HG02870 (cell line): Measurements from ENCODE around the gene XRCC3.

Source experiments
- ATAC-seq: cut with Tn5 transposase; IDR thresholded peaks from one replicate; pipeline ENCODE4 v1.9.1; 2021; ENCODE audit warnings: mild to moderate bottlenecking, moderate library complexity; ENCODE audit not compliant: unreplicated experiment

Gene XRCC3

DNA sequence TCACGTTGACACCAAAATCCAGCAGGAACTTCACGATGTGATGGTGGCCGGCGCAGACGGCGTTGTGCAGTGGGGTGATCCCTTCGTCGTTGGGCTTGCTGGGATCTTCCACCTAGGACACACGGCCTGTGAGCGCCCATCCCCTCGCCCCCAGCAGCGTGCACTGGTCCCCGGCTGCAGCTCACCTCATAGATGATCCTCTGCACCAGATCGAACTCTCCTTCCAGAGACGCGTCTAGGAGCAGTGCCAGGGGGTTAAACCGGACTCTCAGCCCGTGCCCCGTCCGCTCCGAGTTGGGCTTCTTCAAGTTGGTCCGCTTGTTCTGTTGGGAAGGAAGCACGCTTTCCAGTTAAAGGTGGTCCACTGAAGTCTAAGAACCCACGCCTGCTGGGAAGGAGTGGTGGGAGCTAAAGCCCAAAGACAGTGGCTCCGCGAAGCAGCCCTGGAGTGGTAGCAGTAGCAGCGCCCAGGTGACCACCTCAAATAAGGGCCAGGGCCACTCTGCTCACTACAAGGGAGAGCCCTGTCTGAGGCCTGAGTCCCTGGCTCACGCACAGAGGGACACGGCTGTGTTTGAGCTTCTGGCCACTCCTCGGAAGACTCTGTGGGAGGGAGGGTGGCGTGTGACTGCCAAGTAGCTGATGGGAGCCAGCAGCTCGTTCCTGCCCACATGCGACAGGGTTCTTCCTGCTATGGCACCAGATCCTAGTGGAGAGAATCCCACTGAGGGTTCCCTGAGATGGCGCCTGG lies 23.6 kb upstream of the XRCC3 start:
- no peak for ATAC-seq

DNA sequence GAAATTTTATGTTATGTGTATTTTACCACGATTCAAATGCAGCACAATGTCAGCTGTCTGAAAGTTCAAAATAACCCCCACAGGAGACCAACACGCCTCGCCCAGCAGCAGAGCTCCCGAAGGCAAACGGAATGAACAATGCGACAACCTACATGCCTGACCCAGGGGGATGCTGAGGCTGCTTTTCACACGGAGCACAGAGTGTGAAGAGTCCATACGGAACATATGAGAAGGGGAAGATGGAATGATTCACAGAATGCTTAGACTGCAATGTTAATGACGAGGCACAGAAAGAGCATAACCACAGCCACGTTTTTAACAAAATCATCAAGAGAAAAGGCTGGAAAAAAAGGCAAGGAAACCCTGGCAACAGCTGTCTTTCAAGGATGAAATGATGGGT lies 22.9 kb upstream of the XRCC3 start:
- no peak for ATAC-seq

GRCh38 chr14:103737432-103738045 lies 22.3 kb upstream of the XRCC3 start:
- no peak for ATAC-seq

- no peak for ATAC-seq
These were observed 21.5 kb upstream of the XRCC3 start for GRCh38 chr14:103736546-103737431.

GRCh38 chr14:103735815-103736545 lies 20.7 kb upstream of the XRCC3 start:
- no peak for ATAC-seq

DNA sequence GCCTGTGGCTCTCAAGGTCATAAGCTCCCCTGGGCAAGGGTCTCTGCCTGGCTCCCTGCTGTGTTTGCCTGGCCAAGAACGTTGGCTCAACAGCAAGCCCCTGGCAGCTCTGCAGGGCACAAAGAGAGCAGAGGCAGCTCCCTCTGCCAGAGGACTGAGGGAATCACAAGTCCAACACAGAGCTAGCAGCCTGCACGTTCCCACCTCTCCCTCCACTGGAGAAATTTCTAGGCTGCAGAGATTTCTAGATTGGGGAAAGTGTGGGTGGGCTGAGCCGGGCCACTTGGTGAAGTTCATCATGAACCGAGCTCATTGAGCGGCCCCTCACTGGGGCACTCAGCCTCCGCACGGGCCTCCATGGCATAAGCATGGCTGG lies 20.2 kb upstream of the XRCC3 start:
- no peak for ATAC-seq

GRCh38 chr14:103735022-103735421 lies 19.8 kb upstream of the XRCC3 start:
- no peak for ATAC-seq

DNA sequence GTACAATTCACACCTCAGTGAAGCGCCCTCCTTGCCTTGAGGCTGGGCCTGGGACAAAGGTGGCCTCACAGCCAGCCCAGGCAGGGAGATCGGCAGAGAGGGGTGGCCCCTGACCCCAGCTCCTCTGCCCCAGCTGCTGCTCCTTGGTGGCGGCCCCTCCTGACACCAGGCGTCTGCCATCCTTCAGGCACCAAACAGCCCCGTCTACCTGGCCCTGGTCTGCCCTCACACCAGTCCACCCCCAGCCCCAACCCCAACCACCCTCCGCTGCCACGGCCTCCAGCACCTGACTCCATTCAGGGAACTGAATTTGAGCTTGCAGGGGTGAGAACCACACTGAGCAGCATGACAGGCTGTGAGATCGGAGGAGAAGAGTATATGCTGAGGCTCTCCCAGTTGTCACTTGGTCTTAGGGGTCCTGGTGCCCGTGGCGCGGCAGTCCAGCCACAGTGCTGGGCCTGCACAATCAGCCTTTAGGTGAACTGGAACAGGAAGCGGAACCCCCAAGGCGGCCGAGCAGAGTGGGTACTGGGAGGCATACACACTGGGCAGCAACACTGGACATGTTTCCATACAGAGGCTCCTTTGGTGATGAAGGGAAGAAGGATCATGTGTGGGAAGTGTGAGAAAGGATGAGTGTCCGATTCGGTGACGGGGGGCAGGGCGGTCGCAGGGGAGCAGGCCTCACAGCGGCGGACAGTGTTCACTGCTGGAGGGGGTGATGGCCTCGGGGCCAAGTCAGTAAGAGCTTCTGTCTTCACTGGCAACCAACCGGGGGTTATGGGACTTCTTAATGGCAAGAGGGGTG lies 19.0 kb upstream of the XRCC3 start:
- no peak for ATAC-seq

DNA sequence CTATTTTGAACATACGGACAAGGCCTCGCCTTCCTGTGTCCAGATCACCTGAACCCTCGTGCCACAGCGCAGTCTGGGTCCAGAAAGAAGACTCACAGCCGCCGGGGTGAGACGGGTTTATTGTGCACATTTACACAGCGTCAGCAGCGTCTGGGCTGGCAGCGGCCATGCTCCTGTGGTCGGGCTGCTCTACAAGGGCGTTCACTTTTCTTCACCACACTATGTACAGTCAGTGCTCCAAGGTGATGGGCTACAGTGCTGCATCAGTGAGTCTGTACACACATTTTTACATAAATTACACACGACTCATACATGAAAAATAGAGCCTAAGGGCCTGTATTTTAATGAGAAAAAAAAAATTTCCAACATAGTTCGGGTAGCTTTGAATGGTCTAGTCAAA lies 18.4 kb upstream of the XRCC3 start:
- ATAC-seq: no peak

- ATAC-seq: no peak
These were observed 17.8 kb upstream of the XRCC3 start for GRCh38 chr14:103732868-103733620.

- no peak for ATAC-seq
These were observed 16.9 kb upstream of the XRCC3 start for GRCh38 chr14:103731916-103732867.

DNA sequence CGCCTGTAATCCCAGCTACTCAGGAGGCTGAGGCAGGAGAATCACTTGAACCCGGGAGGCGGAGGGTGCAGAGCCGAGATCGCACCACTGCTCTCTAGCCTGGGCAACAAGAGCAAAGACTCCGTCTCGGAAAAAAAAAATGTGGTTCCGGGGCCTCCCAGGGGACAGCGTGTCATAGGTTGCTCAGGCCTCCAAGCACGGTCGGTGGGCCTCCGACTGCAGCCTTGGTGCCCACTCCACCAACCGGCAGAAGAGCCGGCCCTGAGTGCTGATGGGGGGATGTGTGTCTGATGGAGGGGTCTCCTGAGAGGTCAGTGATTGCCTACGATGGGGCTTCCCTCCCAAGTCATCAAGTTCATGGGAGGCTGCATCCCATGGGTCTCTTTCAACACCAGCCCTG lies 16.2 kb upstream of the XRCC3 start:
- no peak for ATAC-seq

DNA sequence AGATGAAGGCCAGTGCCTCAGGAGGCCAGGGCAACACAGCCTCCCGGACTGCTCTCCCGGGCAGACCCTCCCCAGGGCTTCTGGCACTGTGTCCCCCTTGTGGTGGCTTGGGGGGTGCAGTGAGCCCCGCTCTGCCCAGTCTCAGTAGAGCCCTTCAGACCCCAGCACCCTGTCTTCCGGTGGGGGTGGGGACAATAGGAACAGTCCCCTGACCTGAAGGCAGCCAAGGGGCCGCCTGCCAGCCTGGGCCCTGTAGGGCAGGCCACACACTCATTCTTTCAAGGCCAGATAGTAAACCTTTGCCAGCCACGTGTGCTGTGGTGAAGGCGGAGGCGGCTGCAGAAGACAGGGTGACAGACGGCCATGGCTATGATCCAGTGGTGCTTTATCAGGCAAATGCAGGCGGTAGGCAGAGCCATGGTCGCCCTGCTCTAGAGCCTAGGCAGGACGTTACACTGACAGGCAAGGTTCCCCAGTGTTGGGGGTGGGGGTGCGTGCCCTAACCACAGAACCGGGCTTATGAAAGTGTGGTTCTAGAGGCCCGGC lies 15.3 kb upstream of the XRCC3 start:
- ATAC-seq: no peak

DNA sequence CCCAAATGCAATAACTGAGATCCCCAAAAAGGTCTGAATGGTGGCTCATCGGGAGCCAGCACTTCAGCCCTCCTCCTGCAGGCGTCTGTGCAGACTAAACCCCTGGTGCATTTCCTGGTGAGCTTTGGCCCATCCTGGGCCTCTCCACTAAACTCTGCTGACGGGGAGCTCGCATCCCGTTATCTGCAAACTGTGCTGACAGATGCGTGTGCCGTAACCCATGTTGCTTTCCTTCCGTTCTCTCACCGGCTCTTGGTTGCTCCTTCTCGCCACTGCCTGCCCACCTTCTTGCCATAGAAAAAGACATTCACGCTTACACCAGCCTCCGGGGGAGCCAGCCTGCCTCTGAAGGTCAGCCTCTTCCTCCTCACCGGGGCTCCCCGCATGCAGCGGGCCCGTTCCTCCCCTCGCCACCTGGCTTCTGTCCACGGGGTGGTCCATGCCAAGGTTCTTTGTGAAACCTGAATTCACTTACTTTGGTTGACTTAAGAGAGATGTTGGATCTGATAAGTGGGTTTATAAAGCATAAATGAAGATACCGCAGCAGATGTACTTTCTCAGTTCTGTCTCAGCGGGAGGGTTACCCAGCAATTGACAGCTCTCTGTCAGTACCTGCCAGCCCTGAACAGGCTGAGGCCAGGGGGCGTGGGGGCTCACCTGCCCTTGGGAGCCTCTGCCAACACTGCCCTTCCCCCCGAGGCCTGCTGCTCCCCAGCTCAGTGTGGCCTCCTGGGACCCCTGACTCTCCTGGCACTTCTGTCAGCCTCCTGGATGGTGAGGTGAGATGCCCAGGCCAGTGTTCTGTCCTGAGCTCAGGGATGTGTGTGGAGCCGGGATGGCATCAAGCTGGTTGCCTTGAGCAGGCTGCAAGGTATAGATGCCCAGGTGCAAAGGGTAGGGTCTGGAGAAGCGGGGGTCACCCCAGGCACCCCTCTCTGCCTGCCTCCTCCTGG lies 14.5 kb upstream of the XRCC3 start:
- no peak for ATAC-seq

GRCh38 chr14:103728721-103729120 lies 13.5 kb upstream of the XRCC3 start:
- no peak for ATAC-seq

DNA sequence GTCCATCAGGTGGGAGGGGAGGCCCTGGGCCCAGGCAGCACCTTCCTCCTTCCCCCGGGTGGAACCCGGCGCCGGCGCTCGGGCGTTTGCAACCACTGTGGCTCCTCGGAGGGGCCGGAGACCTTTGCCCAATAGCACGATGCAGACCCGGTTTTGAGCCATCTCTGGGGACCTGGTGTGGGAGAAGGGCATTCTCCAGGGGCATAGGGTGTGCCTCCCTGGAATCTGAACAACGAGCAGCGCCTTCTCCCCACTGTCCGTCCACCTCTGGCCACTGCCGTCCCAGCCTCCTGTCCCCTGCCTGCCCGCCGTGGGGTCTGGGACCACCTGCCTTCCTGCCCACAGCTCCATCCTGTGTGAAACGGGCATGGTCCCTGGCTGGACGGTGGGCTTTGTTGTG lies 12.9 kb upstream of the XRCC3 start:
- ATAC-seq: no peak
